HG02798 (cell line): ENCODE measurements around the gene CFHR3.
"Not testable (repeated sequence)": the region's sequence is repeated elsewhere in the genome, so short reads cannot be mapped to it uniquely, and the experiment has no call there.

Experiments used
- ATAC-seq: cut with Tn5 transposase; IDR thresholded peaks from one replicate; pipeline ENCODE4 v1.9.1; 2021; ENCODE audit warnings: mild to moderate bottlenecking; ENCODE audit not compliant: unreplicated experiment, poor library complexity

CFHR3 gene

DNA sequence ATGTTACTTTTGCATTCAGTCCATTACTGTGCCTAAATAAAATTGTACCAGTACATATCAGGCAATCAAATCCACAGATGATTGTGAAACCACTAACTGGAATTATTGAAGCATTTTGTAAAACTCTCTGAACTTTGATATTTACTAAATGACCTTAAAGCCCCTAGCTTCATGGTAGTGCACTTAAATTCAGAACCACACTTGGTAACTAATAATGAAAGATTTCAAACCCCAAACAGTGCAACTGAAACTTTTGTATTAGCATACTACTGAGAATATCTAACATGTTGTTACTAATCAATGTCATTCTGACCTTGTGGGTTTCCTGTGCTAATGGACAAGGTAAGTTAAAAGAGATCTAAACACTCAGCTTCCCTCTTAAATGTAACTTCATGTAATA, at the start of gene CFHR3:
TSS of gene CFHR3 (plus strand) at position 238 of the 400 bp plus-strand sequence. CDS start at position 285, 47 bp downstream.
- ATAC-seq: no peak

GRCh38 chr1:196732526-196732925, 42.1 kb upstream of the CFHR3 start:
- no peak for ATAC-seq

DNA sequence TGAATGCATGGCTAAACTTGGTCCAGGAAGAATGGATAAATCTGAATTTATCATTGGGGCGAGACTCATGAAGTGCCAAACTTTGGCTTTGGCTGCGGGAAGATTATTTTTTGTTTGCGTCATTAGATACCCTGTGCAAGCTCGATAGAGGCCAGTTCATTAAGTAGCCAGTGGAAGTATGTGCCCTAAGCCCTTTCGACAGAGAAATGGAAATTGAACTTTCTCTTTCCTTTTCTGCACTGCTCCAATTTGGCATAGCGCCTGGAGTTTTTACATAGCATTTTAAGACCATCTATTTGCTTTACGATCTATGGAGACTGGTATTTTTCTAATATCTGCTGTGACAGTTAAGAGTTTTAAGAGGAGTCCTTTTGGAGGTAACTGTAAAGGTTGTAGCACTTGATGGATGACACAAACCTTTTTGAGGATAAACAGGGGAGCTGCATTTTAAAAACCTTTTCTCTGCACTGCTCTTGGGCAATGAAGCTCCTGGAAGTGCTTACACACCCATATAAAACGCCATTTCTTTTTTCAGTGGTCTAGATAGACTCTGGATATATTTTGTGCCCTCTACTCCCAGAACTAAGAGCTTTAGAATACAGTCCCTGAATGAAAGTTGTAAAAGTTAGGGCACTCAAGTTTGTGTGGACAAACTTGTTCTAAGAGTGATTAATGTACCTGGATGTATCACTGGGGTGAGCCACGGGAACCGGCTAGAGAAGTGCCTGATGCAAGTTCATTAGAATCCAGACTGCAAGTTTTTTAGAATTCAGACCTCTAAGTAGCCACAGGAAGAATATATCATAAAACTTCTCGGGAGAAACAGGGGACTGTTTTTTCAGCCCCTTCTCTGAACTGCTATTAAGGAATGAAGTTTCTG, 41.3 kb upstream of the CFHR3 start:
- no peak for ATAC-seq

- no peak for ATAC-seq
Measured at GRCh38 chr1:196734006-196734405, 40.6 kb upstream of the CFHR3 start.

DNA sequence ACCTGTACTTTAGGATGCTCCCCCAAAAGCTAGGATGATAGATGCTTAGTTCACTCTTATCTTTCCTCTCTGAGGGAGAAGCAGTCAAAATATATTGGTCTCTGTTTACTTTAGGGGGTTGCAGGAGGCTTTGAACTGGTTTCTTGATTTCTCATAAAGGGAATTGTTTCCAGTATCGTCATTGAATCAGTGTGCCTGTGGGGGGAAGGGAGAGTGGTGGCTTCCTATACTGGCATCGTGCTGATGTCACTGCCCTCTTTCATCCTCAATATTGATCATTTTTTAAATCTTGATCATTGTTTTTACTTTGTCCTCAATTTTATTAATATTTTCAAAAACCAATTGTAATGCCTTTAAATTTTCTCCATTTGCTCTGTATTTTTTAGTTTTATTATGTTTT, 40.2 kb upstream of the CFHR3 start:
- ATAC-seq: no peak

GRCh38 chr1:196738730-196739129, 35.9 kb upstream of the CFHR3 start:
- ATAC-seq: no peak

GRCh38 chr1:196743244-196743643, 31.4 kb upstream of the CFHR3 start:
- peak; percentile 73 for ATAC-seq

DNA sequence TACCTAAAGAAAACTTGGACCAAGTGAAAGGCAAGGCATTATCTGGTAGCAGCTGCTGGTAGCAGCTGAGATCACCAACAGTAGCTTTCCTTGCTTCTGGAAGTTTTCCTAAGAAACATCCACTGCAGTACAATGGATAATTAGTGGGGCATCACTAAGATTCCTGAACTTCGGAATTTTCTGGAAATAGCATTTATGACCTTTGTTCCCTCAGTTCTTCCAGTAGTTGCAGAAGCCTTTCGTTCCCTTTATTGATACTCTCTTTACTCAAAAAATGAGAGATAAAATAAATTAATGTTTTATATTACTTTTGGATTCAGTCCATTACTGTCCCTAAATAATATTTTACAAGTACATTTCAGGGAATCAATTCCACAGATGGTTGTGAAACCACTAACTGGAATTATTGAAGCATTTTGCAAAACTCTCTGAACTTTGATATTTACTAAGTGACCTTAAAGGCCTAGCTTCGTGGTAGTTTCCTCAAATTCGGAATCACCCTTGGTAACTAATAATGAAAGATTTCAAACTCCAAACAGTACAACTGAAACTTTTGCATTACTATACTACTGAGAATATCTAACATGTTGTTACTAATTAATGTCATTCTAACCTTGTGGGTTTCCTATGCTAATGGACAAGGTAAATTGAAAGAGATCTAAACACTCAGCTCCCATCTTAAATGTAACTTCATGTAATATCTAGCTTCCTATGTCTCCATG, 9.5 kb upstream of the CFHR3 start:
- not testable (repeated sequence) for ATAC-seq

DNA sequence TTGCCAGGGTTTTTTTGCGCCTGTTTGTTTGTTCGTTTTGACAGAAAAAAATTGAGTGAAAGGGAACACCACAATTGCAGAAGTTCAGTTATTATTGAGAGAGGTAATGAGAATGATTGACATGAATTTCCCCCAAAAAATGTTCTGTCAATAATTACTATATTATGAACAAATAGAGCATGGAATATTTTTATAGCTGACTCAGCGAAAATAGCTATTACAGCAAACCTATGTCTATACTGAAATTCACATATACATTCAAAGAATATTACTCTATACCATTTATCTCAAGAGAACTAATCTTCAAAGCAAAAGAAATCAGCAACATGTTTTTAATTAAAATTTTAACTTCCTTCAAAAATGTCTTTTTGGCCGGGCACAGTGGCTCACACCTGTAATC, 4.8 kb upstream of the CFHR3 start:
- ATAC-seq: not testable (repeated sequence)

GRCh38 chr1:196773713-196774112, 927 bp upstream of the CFHR3 start:
- no peak for ATAC-seq

- no peak for ATAC-seq
Measured at GRCh38 chr1:196774175-196774574, 465 bp upstream of the CFHR3 start.

DNA sequence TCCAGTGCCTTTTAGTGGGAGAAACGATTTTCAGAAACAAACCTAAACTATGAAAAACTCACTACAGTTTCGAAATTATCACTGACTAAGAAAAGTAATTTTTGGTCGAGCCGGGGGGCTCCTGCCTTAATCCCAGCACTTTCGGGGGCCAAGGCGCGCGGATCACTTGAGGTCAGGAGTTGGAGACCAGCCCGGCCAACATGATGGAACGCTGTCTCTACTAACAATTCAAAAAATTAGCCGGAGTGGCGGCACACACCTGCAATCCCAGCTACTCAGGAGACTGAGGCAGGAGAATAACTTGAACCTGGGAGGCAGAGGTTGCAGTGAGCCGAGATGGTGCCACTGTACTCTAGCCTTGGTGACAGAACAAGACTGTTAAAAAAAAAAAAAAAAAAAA, 3.0 kb downstream of the CFHR3 start:
- no peak for ATAC-seq

GRCh38 chr1:196779093-196779492, 4.5 kb downstream of the CFHR3 start:
- no peak for ATAC-seq

DNA sequence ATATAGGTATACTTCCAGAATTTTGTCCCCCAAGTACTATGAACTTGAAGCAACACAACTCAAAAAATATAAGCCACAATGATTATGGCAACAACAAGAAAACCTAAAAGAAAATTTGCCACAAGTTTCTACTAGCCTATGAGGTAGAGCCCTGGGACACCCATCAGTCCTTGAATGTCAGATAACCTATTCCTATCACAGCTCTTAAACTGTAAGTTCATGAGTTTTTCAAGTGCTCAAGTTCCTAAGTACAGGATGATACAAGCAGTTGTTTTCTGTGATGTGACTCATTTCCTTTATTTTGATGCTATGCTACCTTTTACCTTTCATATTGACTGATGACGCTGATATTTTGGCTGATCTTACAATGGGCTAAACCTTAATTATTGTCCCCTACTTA, 16.6 kb downstream of the CFHR3 start:
- not testable (repeated sequence) for ATAC-seq

DNA sequence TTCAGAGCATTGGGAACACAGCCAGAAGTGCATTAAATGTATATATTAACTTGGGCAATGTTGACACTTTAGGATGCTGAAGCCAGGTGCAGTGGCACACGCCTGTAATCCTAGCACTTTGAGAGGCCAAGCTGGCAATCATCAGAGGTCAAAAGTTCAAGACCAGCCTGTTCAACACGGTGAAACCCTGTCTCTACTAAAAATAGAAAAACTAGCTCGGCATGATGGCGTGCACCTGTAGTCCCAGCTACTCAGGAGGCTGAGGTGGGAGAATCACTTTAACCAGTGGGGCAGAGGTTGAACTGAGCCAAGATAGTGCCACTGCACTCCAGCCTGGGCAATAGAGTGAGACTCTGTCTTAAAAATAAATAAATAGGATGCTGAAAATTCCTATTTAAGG, 19.5 kb downstream of the CFHR3 start:
- not testable (repeated sequence) for ATAC-seq

DNA sequence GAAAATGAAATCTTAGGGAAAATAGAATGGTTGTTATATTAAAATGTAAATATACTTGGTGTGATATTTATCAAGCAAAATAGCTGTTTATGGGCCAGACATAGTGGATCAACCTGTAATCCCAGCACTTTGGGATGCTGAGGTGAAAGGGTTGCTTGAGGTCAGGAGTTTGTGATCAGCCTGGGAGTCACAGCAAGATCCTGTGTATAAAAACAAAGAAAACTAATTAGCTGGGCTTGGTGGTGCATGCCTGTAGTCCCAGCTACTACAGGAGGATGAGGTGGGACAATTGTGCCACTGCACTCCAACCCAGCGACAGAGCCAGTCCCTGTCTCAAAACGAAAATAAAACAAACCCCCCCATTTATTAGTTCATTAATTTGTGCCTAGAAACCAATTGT, 23.3 kb downstream of the CFHR3 start:
- ATAC-seq: no peak

DNA sequence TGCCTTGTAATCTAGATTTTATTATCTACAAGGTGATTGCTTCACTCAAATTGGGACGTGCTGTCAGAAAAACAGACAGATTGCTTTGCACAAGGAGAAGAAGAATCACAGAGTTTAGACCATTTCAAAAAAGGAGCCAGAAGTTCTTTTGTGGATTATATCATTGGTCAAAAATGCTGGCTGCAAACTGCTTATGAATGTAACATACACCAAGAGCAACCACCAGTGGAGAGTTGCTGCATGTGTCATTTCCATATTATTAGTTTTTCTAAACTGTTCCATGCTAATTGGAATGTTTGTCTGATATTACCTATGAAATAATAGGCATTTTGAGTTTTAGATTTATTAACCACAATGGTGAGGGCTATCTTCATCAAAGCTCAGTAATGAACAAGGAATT, 27.3 kb downstream of the CFHR3 start:
- not testable (repeated sequence) for ATAC-seq

DNA sequence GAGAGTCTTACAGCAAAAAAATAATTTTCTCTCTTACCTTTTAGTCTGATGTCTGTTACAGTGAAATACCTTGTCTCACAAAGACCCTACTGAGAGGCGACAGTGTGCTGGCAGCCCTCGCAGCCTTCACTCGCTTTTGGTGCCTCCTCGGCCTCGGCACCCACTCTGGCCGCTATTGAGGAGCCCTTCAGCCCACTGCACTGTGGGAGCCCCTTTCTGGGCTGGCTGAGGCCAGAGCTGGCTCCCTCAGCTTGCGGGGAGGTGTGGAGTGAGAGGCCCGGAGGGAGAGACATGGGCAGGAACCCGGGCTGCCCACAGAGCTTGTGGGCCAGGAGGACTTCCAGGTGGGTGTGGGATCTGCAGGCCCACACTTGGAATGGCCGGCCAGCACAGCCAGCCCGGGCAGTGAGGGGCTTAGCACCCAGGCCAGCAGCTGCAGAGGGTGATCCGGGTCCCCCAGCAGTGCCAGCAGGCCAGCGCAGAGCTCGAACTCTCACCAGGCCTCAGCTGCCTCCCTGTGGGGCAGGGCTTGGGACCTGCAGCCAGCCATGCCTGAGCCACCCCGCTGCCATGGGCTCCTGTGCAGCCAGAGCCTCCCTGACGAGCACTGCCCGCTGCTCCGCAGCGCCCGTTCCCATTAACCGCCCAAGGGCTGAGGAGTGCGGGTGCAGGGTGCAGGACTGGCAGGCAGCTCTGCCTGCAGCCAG, 34.0 kb downstream of the CFHR3 start:
- no peak for ATAC-seq

- not testable (repeated sequence) for ATAC-seq
Measured at GRCh38 chr1:196817442-196817841, 42.8 kb downstream of the CFHR3 start.

GRCh38 chr1:196819531-196819930, 44.9 kb downstream of the CFHR3 start, which contains the start of gene CFHR1:
Gene CFHR1, plus strand, starts transcription at chr1:196819731. Its CDS starts 114 bp downstream, at chr1:196819845.
- ATAC-seq: not testable (repeated sequence)

- peak; percentile 86 for ATAC-seq
Measured at GRCh38 chr1:196827860-196828259, 53.2 kb downstream of the CFHR3 start.
